ENCODE measurements around the gene USP6NL. TPM values are rescaled to one million over a fixed set of nuclear protein-coding genes. Genes with fewer than 3 reads are reported as not detected.

The USP6NL gene
- total and polyA plus RNA-seq, 9 of the 15 experiments (the other 6 are each of a cell fraction or from before 2014, with no cell fraction given), result 3.2 to 26.6 (median 19.8) TPM

GRCh38 chr10:11594589-11595394 lies 16.7 kb downstream of the USP6NL start:
- Histone ChIP-seq H3K9ac (ENCODE audit: insufficient read depth in 1 of 2, low read depth in 2 of 2, low read length in 2 of 2) (no peak overlapping the region; a peak in 1 of 4 replicates), H3K4me2 (ENCODE audit: insufficient read depth, low read length) (no peak overlapping the region)
- intact Hi-C loops (cut with micrococcal nuclease), result no loop called here

More at GRCh38 chr10:11594589-11595394, 16.7 kb downstream of the USP6NL start:
- WGBS (ENCODE audit: insufficient coverage, low coverage, missing lambda C conversion rate), result 79% methylated on average over 6 of the region's 6 CpGs
- no peak for DNase-seq (ENCODE audit: extremely low read depth in 1 of 4, low spot score in 3 of 4)
- Histone ChIP-seq H3K27ac (ENCODE audit: extremely low read depth, low read depth, low read length) (no peak overlapping the region; the same call in 2 of the 3 replicates), H4K20me1 (replicated peaks; ENCODE audit: control insufficient read depth, insufficient read depth, low read length) (0 out of 2 replicates have a peak, but pooled peaks cover 5% of the 10 kb centered on the region), H3K79me2 (ENCODE audit: control insufficient read depth, insufficient read depth, low read length) (peaks cover 98% of the 10 kb centered on the region), H3K36me3 (ENCODE audit: control insufficient read depth, insufficient read depth, low read length) (peaks cover 19% of the 10 kb centered on the region), H3K27me3 (ENCODE audit: control insufficient read depth in 2 of 2, insufficient read depth in 2 of 2, low read length in 2 of 2) (no peaks in the 10 kb centered on the region), H3K9me3 (replicated peaks; ENCODE audit: control insufficient read depth, insufficient read depth, low read depth, low read length) (no peaks in the 10 kb centered on the region), H3K4me3 (no peak overlapping the region), H2AFZ (ENCODE audit: low read depth, low read length) (no peak overlapping the region), H3K4me1 (replicated peaks in 1 of 2; ENCODE audit: control insufficient read depth in 2 of 2, insufficient read depth in 2 of 2, low read length in 2 of 2) (peaks cover 6 to 35% of the 10 kb centered on the region in 2 experiments), H3K9me1 (ENCODE audit: control insufficient read depth, insufficient read depth, low read length) (no peaks in the 10 kb centered on the region)
- peak; percentile 25 for ATAC-seq
- no TSS peak for BruUV-seq (replicated peaks)
- TF ChIP-seq ZNF518B (CRISPR knock-in tag; IDR thresholded peaks at IDR 0.05) (no peak), PHTF2 (CRISPR knock-in tag; IDR thresholded peaks at IDR 0.05) (no peak)
- FAIRE-seq, result no peak
- POLR2A ChIA-PET, result interaction anchor here (0.9 to 2.5 kb wide), 5 partner anchors 8 to 64 kb away, joined by 3 to 24 read pairs (median 10); no protein-coding TSS in a partner anchor
- CTCF ChIA-PET (ENCODE audit: low intra/inter-chr PET ratio), result no interaction called here
- in situ Hi-C loops (cut with MboI), result loop anchor here (5.0 kb wide), 1 partner anchor 72 kb away; no protein-coding TSS in a partner anchor
